Activated naive CD8-positive, alpha-beta T cell treated with anti-CD3 and anti-CD28 coated beads, Interleukin-2, amount 10 ng/mL, durations not matched to agents 7 days and 5 days (primary cell): ENCODE data around the gene OMP. TPM values are rescaled to one million over a fixed set of nuclear protein-coding genes. Genes with fewer than 3 reads are reported as not detected.
"Not testable (repeated sequence)": the region's sequence is repeated elsewhere in the genome, so short reads cannot be mapped to it uniquely, and the experiment has no call there.

Experiments used
- ATAC-seq: fragments of 150-1000 bp; cut with Tn5 transposase; one replicate; pipeline ENCODE4 v1.10.0; 2021; ENCODE audit warnings: low read depth, moderate library complexity
- POLR2A ChIA-PET: fragments of 350-600 bp; sonication (Branson Sonifier 250); formaldehyde crosslinking; loops from one replicate; lab custom pipeline; 2021; ENCODE audit warnings: antibody characterized with exemption; lab: Charles Lee
- DNase-seq: peaks from one replicate; pipeline ENCODE4 v3.0.0; 2021
- H3K27ac Mint-ChIP-seq: one replicate; pipeline ENCODE4 v1.8.0; 2022; ENCODE audit warnings: mild to moderate bottlenecking, mixed read lengths
- H3K27me3 Mint-ChIP-seq: one replicate; pipeline ENCODE4 v1.8.0; 2022; ENCODE audit warnings: mild to moderate bottlenecking, moderate library complexity, mixed read lengths
- H3K36me3 Mint-ChIP-seq: one replicate; pipeline ENCODE4 v1.8.0; 2021; ENCODE audit warnings: mild to moderate bottlenecking, mixed read lengths
- H3K4me1 Mint-ChIP-seq: one replicate; pipeline ENCODE4 v1.8.0; 2021; ENCODE audit warnings: mixed read lengths
- H3K4me3 Mint-ChIP-seq: one replicate; pipeline ENCODE4 v1.8.0; 2022; ENCODE audit warnings: mild to moderate bottlenecking, moderate library complexity, mixed read lengths
- H3K9me3 Mint-ChIP-seq: one replicate; pipeline ENCODE4 v1.8.0; 2021; ENCODE audit warnings: mixed read lengths
- total RNA-seq, 2 experiments: library from RNA; stranded (reverse); gene quantifications; one replicate each; pipeline ENCODE4 v1.2.3, GENCODE V29; 2021

The OMP gene, protein sequence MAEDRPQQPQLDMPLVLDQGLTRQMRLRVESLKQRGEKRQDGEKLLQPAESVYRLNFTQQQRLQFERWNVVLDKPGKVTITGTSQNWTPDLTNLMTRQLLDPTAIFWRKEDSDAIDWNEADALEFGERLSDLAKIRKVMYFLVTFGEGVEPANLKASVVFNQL
- not detected for total RNA-seq

DNA sequence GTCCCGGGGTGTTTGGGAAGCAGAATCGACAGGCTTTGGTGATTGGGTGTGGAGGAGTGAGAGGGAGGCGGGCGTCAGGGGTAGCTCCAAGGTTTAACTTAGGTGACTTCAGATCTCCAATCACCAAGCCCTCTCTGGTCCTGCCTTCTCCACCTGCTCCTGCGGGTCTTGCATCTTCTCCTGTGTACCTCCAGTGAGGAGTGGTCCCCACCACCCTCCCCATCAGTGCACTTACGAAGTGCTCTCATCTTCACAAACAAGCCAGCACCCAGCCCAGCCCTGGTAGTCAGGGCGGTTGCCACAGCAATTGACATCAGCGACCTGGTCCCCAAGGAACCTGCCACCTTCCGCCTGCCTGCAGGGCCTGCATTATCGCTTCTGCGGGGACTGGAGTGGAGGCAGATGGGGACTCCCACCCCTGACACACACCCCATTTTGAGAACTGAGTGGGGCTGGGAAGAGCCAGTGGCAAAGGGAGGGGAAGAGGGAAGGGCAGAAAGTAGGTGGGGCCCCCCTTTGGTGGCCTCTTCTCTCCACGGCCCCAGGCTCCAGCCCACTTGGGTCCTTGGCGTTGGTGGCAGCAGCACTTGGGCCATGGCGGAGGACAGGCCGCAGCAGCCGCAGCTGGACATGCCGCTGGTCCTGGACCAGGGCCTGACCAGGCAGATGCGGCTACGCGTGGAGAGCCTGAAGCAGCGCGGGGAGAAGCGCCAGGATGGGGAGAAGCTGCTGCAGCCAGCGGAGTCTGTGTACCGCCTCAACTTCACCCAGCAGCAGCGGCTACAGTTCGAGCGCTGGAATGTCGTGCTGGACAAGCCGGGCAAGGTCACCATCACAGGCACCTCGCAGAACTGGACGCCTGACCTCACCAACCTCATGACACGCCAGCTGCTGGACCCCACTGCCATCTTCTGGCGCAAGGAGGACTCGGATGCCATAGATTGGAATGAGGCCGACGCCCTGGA, at the start of gene OMP:
Gene OMP (plus strand): TSS at position 595 of the 965 bp plus-strand sequence. CDS start 0 bp downstream, at position 595.
- no peak within 1 kb of the TSS for H3K27ac Mint-ChIP-seq
- H3K9me3 Mint-ChIP-seq: no peaks in the 10 kb centered on the region
- no peaks in the 10 kb centered on the region for H3K36me3 Mint-ChIP-seq
- no peak within 1 kb of the TSS for H3K4me3 Mint-ChIP-seq
- H3K4me1 Mint-ChIP-seq: peaks cover 2% of the 10 kb centered on the region
- H3K27me3 Mint-ChIP-seq: peaks cover 1% of the 10 kb centered on the region
- ATAC-seq: no peak
- POLR2A ChIA-PET: no interaction called here
- DNase-seq: no peak

DNA sequence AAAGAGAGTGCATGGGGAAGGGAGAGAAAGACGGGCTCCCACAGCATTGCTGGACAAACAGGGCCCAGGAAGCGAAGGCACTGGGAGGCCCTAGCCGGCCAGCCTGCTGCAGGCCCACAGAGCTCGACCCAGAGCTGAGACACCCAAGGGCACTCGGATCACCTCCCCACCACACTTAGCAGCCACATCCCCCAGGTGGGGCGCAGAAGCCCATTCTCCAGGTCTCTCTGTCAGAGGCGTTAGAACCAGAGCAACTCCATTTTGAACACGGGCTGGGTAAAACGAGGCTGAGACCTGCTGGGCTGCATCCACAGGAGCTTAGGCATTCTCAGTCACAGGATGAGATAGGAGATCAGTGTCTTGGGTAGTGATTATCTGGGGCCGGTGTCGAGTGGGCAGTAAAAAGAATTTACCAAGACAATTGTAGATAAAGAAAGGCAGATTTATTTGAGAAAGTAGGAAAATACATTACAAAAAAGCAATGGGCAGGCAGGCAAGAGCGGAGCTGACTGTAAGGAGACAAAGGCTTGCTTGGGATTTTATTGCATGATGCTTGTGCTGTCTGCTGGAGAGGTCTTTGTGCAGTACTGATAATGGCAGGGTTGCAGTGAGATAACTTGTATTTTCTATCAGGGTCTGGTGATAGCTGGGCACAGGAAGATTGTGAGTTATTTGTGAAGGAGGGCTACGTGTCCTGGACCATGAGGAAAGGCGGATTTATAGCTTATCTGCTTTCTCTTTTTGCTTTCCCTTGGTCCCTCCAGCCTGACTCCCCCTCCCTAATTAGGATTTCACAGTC, 49.2 kb upstream of the OMP start:
- Mint-ChIP-seq H3K4me3 (no peak overlapping the region), H3K27ac (no peak overlapping the region), H3K27me3 (peaks cover 2% of the 10 kb centered on the region), H3K36me3 (no peaks in the 10 kb centered on the region), H3K9me3 (peaks cover 7% of the 10 kb centered on the region), H3K4me1 (no peaks in the 10 kb centered on the region)
- POLR2A ChIA-PET: no interaction called here
- ATAC-seq: no peak
- DNase-seq: no peak

DNA sequence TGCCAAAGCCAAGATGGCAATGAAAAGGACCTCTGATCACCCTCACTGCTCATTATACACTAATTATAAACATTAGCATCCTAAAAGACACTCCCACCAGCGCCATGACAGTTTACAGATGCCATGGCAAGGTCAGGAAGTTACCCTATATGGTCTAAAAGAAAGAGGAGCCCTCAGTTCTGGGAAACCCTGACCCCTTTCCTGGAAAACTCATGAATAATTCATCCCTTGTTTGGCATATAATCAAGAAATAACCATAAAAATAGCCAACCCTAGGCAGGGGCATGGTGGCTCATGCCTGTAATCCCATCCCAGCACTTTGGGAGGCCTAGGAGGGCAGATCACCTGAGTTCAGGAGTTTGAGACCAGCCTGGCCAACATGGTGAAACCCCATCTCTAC, 48.6 kb upstream of the OMP start:
- H3K27ac Mint-ChIP-seq: no peak overlapping the region
- DNase-seq (no peak), ATAC-seq (no peak)
- peaks cover 2% of the 10 kb centered on the region for H3K27me3 Mint-ChIP-seq
- no peak overlapping the region for H3K4me3 Mint-ChIP-seq
- peaks cover 7% of the 10 kb centered on the region for H3K9me3 Mint-ChIP-seq
- no peaks in the 10 kb centered on the region for H3K4me1 Mint-ChIP-seq
- POLR2A ChIA-PET: no interaction called here
- no peaks in the 10 kb centered on the region for H3K36me3 Mint-ChIP-seq

DNA sequence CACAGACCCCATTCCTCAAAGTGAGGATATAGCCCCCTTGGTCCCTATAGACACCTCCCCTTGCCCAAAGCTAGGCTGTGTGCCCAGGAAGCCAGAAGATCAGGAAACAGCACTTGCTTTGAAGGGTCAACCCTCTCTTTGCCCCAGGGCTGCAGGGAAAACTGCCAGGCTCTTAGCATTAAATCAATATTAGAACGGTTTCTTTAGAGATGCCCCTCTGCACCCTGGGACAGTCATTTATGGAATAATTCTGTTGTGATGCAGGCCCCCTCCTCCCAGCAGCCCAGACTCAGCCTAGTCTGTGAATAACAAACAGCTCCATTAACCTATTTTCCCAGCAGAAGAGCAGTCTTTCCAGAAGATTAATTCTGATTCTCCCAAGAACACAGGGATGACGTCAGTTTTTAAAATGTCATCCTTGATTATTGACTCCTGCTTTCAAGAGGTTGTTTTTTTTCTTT, 47.5 kb upstream of the OMP start:
- Mint-ChIP-seq H3K36me3 (no peaks in the 10 kb centered on the region), H3K27me3 (peaks cover 2% of the 10 kb centered on the region), H3K9me3 (peaks cover 7% of the 10 kb centered on the region), H3K4me3 (no peak overlapping the region), H3K4me1 (no peaks in the 10 kb centered on the region), H3K27ac (no peak overlapping the region)
- POLR2A ChIA-PET: no interaction called here
- no peak for ATAC-seq
- DNase-seq: no peak

DNA sequence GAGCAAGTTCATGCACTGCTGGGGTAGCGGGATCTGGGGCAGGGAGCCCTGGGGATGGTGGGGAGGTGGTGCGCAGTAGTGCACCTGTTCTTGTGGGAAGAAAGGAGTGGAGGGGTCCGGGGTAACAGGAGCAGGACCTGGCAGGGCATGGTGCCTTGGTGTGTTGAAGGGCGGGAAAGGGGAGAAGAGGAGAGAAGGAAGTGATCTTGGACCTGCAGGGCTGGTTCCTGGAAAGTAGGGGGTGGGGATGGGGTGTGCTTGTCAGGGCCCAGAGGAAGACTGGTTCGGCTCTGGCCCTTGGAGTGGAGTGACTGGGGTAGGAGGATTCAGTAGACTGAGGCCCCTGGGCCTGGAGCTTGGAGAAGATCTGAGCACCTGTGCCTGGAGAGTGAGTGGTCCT, 46.7 kb upstream of the OMP start:
- Mint-ChIP-seq H3K36me3 (no peaks in the 10 kb centered on the region), H3K4me1 (no peaks in the 10 kb centered on the region), H3K9me3 (peaks cover 7% of the 10 kb centered on the region), H3K4me3 (no peak overlapping the region), H3K27me3 (peaks cover 2% of the 10 kb centered on the region), H3K27ac (no peak overlapping the region)
- POLR2A ChIA-PET: no interaction called here
- ATAC-seq: no peak
- no peak for DNase-seq

DNA sequence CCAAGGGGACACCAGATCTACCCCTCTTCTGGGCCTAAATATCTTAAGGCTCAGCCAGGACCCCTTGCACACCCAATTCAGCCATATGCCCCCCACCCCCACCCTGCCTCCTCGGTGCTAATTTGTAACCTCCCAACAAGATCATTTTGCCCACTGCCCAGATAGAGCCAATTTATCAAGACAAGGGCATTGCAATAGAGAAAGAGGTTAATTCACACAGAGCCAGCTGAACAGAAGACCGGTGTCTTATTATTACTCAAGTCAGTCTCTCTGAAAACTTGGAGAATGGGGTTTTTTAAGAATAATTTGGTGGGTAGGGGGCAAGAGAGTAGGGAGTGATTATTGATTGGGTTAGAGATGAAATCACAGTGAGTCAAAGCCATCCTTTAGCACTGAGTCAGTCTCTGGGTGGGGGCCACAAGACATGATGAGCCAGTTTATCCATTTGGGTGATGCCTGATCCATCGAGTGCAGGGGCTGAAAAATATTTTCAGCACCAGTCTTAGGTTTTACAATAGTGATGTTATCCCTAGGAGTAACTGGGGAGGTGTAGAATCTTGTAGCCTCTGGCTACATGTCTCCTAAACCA, 45.7 kb upstream of the OMP start:
- DNase-seq: no peak

DNA sequence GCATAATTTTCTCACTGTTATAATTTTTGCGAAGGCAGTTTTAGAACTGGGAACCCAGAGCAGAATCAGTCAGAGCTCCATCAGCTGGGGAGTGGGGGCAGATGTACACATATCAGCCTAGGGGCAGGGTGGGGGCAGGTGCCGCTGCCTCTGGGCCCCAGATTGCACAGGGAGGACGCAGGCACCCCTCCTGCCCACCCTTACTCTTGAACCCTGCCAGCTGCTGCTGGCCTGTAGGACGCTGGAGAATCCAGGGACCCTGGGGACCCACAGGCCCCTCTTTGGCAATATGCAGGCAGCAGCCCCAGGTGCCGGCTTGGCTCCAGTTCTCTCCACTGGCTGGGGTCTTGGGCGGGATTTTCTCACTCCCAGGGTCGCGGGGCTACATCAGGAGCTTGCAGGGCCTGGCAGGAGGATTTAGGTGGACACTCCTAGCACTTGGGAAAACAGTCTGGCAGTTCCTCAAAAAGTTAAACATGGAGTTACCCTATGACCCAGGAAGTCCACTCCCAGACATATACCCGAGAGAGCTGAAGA, 44.6 kb upstream of the OMP start:
- no peak overlapping the region for H3K27ac Mint-ChIP-seq
- H3K9me3 Mint-ChIP-seq: peaks cover 7% of the 10 kb centered on the region
- DNase-seq: no peak
- no peak overlapping the region for H3K4me3 Mint-ChIP-seq
- POLR2A ChIA-PET: interaction anchor here (0.5 kb wide), 1 partner anchor 9 kb away, joined by 3 read pairs; the partner anchor contains the start of gene CAPN5
- peaks cover 11% of the 10 kb centered on the region for H3K27me3 Mint-ChIP-seq
- ATAC-seq: no peak
- H3K4me1 Mint-ChIP-seq: no peaks in the 10 kb centered on the region
- no peaks in the 10 kb centered on the region for H3K36me3 Mint-ChIP-seq

More for the DNA sequence above, 45.7 kb upstream of the OMP start:
- Mint-ChIP-seq H3K4me3 (no peak overlapping the region), H3K4me1 (no peaks in the 10 kb centered on the region), H3K9me3 (peaks cover 7% of the 10 kb centered on the region), H3K27me3 (peaks cover 7% of the 10 kb centered on the region), H3K27ac (no peak overlapping the region), H3K36me3 (no peaks in the 10 kb centered on the region)
- POLR2A ChIA-PET: no interaction called here
- ATAC-seq: no peak

DNA sequence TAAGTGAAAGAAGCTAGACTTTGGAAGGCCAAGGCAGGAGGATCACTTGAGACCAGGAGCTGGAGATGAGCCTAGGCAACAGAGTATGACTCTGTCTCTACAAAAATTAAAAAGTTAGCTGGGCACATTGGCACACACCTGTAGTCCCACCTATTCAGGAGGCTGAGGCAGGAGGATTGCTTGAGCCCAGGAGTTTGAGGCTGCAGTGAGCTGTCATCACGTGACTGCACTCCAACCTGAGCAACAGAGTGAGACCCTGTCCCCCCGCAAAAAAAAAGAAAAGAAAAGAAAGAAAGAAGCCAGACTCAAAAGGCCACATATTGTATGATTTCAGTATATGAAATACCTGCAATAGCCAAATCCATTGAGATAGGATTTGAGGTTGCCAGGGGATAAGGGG, 43.7 kb upstream of the OMP start:
- POLR2A ChIA-PET: interaction anchor here (0.5 kb wide), 1 partner anchor 8 kb away, joined by 3 read pairs; the partner anchor contains the start of gene CAPN5
- DNase-seq (no peak), ATAC-seq (no peak)
- H3K27ac Mint-ChIP-seq: no peak overlapping the region
- peaks cover 11% of the 10 kb centered on the region for H3K27me3 Mint-ChIP-seq
- H3K36me3 Mint-ChIP-seq: no peaks in the 10 kb centered on the region
- H3K9me3 Mint-ChIP-seq: peaks cover 7% of the 10 kb centered on the region
- no peaks in the 10 kb centered on the region for H3K4me1 Mint-ChIP-seq
- H3K4me3 Mint-ChIP-seq: no peak overlapping the region

DNA sequence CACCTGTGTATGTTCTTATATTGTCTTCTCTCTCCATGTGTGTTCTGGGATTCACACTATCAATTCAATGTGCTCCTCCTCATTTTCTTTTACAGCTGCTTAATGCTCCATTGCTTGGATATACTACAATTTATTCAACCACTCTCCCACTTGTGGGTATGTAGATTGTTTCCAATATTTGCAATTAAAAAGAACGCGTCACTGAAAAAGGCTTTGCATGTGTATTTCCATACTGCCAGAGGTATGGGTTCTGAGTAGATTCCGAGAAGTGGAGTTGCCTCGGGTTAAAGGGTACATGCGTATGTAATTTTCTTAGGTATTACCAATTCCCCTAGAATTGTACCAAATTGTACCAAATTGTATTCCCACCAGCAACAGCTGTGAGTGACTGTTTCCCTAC, 42.8 kb upstream of the OMP start:
- POLR2A ChIA-PET: no interaction called here
- no peaks in the 10 kb centered on the region for H3K36me3 Mint-ChIP-seq
- no peak for DNase-seq
- no peak for ATAC-seq
- no peak overlapping the region for H3K4me3 Mint-ChIP-seq
- H3K9me3 Mint-ChIP-seq: peaks cover 7% of the 10 kb centered on the region
- no peaks in the 10 kb centered on the region for H3K4me1 Mint-ChIP-seq
- no peak overlapping the region for H3K27ac Mint-ChIP-seq
- peaks cover 13% of the 10 kb centered on the region for H3K27me3 Mint-ChIP-seq

DNA sequence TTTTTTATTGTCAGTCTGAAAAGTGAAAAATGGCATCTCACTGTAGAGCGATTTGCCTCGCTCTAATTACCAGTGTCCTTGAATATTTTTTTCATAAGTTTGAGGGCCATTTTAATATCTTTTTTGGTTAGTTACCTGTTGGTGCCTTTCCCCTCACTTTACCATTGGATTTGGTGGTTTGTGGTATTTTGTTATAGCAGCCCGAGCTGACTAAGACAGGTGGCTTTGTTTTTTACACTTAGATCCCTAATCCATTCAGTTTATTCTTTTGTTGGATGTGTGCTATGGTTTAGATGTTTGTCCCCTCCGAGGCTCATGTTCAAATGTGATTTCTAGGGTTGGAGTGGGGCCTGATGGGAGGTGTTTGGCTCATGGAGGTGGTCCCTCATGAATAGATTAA, 42.4 kb upstream of the OMP start:
- POLR2A ChIA-PET: no interaction called here
- Mint-ChIP-seq H3K9me3 (peaks cover 7% of the 10 kb centered on the region), H3K36me3 (no peaks in the 10 kb centered on the region), H3K27ac (no peak overlapping the region), H3K4me1 (no peaks in the 10 kb centered on the region), H3K27me3 (peaks cover 16% of the 10 kb centered on the region), H3K4me3 (no peak overlapping the region)
- DNase-seq (no peak), ATAC-seq (no peak)

DNA sequence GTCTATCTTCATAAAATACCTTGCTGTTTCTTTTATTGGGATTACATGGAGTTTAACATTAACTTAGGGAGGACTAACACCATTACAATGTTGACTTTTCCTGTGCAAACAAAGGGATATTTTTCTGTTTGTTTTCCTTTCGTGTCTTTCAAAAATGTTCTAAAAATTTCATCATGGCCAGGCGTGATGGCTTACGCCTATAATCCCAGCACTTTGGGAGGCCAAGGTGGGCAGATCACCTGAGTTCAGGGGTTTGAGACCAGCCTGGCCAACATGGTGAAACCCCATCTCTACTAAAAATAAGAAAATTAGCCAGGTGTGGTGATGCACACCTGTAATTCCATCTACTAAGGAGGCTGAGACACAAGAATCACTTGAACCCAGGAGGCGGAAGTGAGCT, 41.4 kb upstream of the OMP start:
- peaks cover 21% of the 10 kb centered on the region for H3K27me3 Mint-ChIP-seq
- H3K4me3 Mint-ChIP-seq, DNase-seq, H3K9me3 Mint-ChIP-seq, H3K36me3 Mint-ChIP-seq, ATAC-seq, POLR2A ChIA-PET, H3K4me1 Mint-ChIP-seq, H3K27ac Mint-ChIP-seq: not testable (repeated sequence)

DNA sequence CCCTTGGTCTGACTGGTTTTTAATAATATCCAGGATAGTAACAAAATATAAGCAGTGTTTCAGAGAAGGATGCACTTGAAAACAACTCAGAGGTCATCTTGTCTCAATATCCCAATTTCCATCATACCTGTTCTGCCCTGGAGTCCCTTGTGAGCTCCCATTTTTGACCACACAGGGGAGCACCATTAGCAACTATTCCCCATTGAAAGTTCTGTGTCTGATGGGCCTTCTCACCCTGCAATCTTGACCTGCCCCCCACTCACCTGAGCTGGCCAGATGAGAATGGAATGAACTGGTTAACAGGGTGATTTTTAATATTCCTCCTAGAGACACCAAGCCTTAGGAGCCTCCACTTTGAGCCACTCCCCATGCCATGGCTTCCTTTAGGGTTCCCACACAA, 39.7 kb upstream of the OMP start:
- Mint-ChIP-seq H3K36me3 (no peaks in the 10 kb centered on the region), H3K4me3 (no peak overlapping the region), H3K9me3 (no peaks in the 10 kb centered on the region), H3K27ac (no peak overlapping the region), H3K27me3 (peaks cover 19% of the 10 kb centered on the region), H3K4me1 (peaks cover 6% of the 10 kb centered on the region)
- ATAC-seq (no peak), DNase-seq (no peak)
- POLR2A ChIA-PET: no interaction called here

DNA sequence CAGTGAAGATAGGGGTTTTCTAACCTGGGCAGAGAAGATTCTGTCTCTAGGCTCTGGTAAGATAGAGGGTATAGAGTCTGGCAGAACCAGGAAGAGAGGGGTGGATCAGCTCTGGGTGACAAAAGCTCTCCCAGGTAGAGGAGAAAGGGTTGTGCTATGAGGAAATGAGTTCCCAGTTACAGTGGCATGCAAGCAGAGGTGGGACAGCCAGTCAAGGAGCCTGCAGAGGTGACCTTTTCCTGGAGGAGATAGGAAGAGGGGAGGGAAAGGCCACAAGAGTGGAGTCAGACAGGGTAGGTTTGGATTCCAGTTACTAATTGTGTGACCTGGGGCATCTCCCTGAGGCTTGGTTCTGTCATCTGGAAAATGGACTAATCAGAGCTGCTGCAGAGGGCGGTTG, 39.2 kb upstream of the OMP start:
- Mint-ChIP-seq H3K4me1 (peaks cover 6% of the 10 kb centered on the region), H3K36me3 (no peaks in the 10 kb centered on the region), H3K4me3 (no peak overlapping the region), H3K9me3 (no peaks in the 10 kb centered on the region), H3K27me3 (peaks cover 21% of the 10 kb centered on the region), H3K27ac (no peak overlapping the region)
- ATAC-seq (no peak), DNase-seq (no peak)
- POLR2A ChIA-PET: no interaction called here
